Neuron (in vitro differentiated cells): ENCODE data around the gene UPF2.
"Not testable (repeated sequence)": the region's sequence is repeated elsewhere in the genome, so short reads cannot be mapped to it uniquely, and the experiment has no call there.

Experiments used
- H2AFZ ChIP-seq: one replicate; pipeline ENCODE4 v1.6.1; 2013; ENCODE audit warnings: low read depth, mild to moderate bottlenecking, inconsistent platforms, low read length, moderate library complexity
- H3K27me3 ChIP-seq: one replicate; pipeline ENCODE4 v1.6.1; 2013; ENCODE audit warnings: low read length; ENCODE audit not compliant: insufficient read depth
- H3K36me3 ChIP-seq: one replicate; pipeline ENCODE4 v1.6.1; 2013; ENCODE audit warnings: low read length; ENCODE audit not compliant: insufficient read depth
- H3K4me1 ChIP-seq: one replicate; pipeline ENCODE4 v1.6.1; 2013; ENCODE audit warnings: low read length; ENCODE audit not compliant: insufficient read depth
- H3K4me3 ChIP-seq: 2 replicates; pipeline ENCODE4 v1.5.1; 2013; ENCODE audit warnings: mild to moderate bottlenecking, low read length, moderate library complexity
- H3K9me3 ChIP-seq: one replicate; pipeline ENCODE4 v1.6.1; 2013; ENCODE audit warnings: low read length

UPF2 gene

GRCh38 chr10:11893749-11894278 lies 148.8 kb downstream of the UPF2 start:
- no peaks in the 10 kb centered on the region for H3K4me1 ChIP-seq
- no peaks in the 10 kb centered on the region for H3K27me3 ChIP-seq
- H3K36me3 ChIP-seq: no peaks in the 10 kb centered on the region
- H3K9me3 ChIP-seq: no peaks in the 10 kb centered on the region
- no peak overlapping the region for H3K4me3 ChIP-seq
- no peak overlapping the region for H2AFZ ChIP-seq

- Histone ChIP-seq H3K27me3 (no peaks in the 10 kb centered on the region), H3K4me1 (no peaks in the 10 kb centered on the region), H3K4me3 (no peak overlapping the region), H3K36me3 (no peaks in the 10 kb centered on the region), H3K9me3 (no peaks in the 10 kb centered on the region), H2AFZ (no peak overlapping the region)
These were observed 150.7 kb downstream of the UPF2 start for GRCh38 chr10:11891776-11892486.

- H3K4me3 ChIP-seq, H3K36me3 ChIP-seq, H3K9me3 ChIP-seq, H2AFZ ChIP-seq, H3K4me1 ChIP-seq, H3K27me3 ChIP-seq: not testable (repeated sequence)
These were observed 153.3 kb downstream of the UPF2 start for GRCh38 chr10:11889263-11889662.

- Histone ChIP-seq H3K4me3 (no peak overlapping the region), H2AFZ (no peak overlapping the region), H3K36me3 (no peaks in the 10 kb centered on the region), H3K9me3 (no peaks in the 10 kb centered on the region), H3K27me3 (no peaks in the 10 kb centered on the region), H3K4me1 (no peaks in the 10 kb centered on the region)
These were observed 155.0 kb downstream of the UPF2 start for GRCh38 chr10:11887381-11888227.

- Histone ChIP-seq H3K27me3 (no peaks in the 10 kb centered on the region), H3K4me1 (no peaks in the 10 kb centered on the region), H3K36me3 (no peaks in the 10 kb centered on the region), H2AFZ (no peak overlapping the region), H3K9me3 (no peaks in the 10 kb centered on the region), H3K4me3 (no peak overlapping the region)
These were observed 155.8 kb downstream of the UPF2 start for GRCh38 chr10:11886851-11887250.

- Histone ChIP-seq H3K9me3 (no peaks in the 10 kb centered on the region), H3K27me3 (no peaks in the 10 kb centered on the region), H3K4me3 (no peak overlapping the region), H3K36me3 (no peaks in the 10 kb centered on the region), H3K4me1 (no peaks in the 10 kb centered on the region), H2AFZ (no peak overlapping the region)
These were observed 156.5 kb downstream of the UPF2 start for GRCh38 chr10:11886138-11886474.

- Histone ChIP-seq H3K4me1 (no peaks in the 10 kb centered on the region), H3K4me3 (no peak overlapping the region), H3K9me3 (no peaks in the 10 kb centered on the region), H3K27me3 (no peaks in the 10 kb centered on the region), H2AFZ (no peak overlapping the region), H3K36me3 (no peaks in the 10 kb centered on the region)
These were observed 157.0 kb downstream of the UPF2 start for GRCh38 chr10:11885437-11886137.

GRCh38 chr10:11884706-11885423 lies 157.7 kb downstream of the UPF2 start:
- no peak overlapping the region for H2AFZ ChIP-seq
- no peaks in the 10 kb centered on the region for H3K9me3 ChIP-seq
- H3K4me1 ChIP-seq: no peaks in the 10 kb centered on the region
- no peaks in the 10 kb centered on the region for H3K36me3 ChIP-seq
- no peaks in the 10 kb centered on the region for H3K27me3 ChIP-seq
- H3K4me3 ChIP-seq: no peak overlapping the region

GRCh38 chr10:11882646-11883375 lies 159.8 kb downstream of the UPF2 start:
- H3K9me3 ChIP-seq: no peaks in the 10 kb centered on the region
- H3K4me1 ChIP-seq: no peaks in the 10 kb centered on the region
- H2AFZ ChIP-seq: no peak overlapping the region
- H3K4me3 ChIP-seq: no peak overlapping the region
- H3K27me3 ChIP-seq: no peaks in the 10 kb centered on the region
- no peaks in the 10 kb centered on the region for H3K36me3 ChIP-seq

- Histone ChIP-seq H3K4me3 (no peak overlapping the region), H3K4me1 (no peaks in the 10 kb centered on the region), H3K36me3 (no peaks in the 10 kb centered on the region), H2AFZ (no peak overlapping the region), H3K9me3 (no peaks in the 10 kb centered on the region), H3K27me3 (no peaks in the 10 kb centered on the region)
These were observed 160.9 kb downstream of the UPF2 start for GRCh38 chr10:11881477-11882417.

- Histone ChIP-seq H3K9me3 (no peaks in the 10 kb centered on the region), H3K4me3 (no peak overlapping the region)
These were observed 161.6 kb downstream of the UPF2 start for GRCh38 chr10:11881030-11881476.

More at GRCh38 chr10:11881030-11881476, 161.6 kb downstream of the UPF2 start:
- Histone ChIP-seq H3K27me3 (no peaks in the 10 kb centered on the region), H3K36me3 (no peaks in the 10 kb centered on the region), H3K4me1 (peaks cover 5% of the 10 kb centered on the region), H2AFZ (no peak overlapping the region)
